H1 (cell line): Measurements from ENCODE around the gene TRIM45.

ENCODE experiments used
- CHD1 ChIP-seq: IDR thresholded peaks from 2 replicates; pipeline ENCODE4 v1.6.1; 2012; ENCODE audit warnings: low read depth, low read length, improper control_type of control experiment
- EZH2 ChIP-seq: fragments of 200-600 bp; sonication (generic); IDR thresholded peaks from 2 replicates; pipeline ENCODE4 v1.7.1; 2012; ENCODE audit warnings: low read depth, mild to moderate bottlenecking, moderate library complexity, low read length, inconsistent platforms; ENCODE audit not compliant: severe bottlenecking
- POLR2AphosphoS5 ChIP-seq: IDR thresholded peaks from 2 replicates; pipeline ENCODE4 v1.6.1; 2011; ENCODE audit warnings: low read depth, low read length
- RXRA ChIP-seq: IDR thresholded peaks from 2 replicates; pipeline ENCODE4 v1.6.1; 2011; ENCODE audit warnings: low read depth, mild to moderate bottlenecking, low read length, moderate library complexity; ENCODE audit not compliant: insufficient read depth
- TAF1 ChIP-seq: IDR thresholded peaks from 2 replicates; pipeline ENCODE4 v1.6.1; 2011; ENCODE audit warnings: mild to moderate bottlenecking, low read depth, low read length
- TF ChIP-seq, protein P1 (sequence below), 3 experiments: IDR thresholded peaks; 1 replicate in 2 of 3; 2 replicates in 1 of 3; pipeline versions ENCODE4 v1.5.1 to v1.6.1; 2011; ENCODE audit warnings: low read length in 3 of 3, mild to moderate bottlenecking in 3 of 3, inconsistent platforms in 2 of 3, low read depth in 1 of 3, moderate library complexity in 1 of 3; ENCODE audit not compliant: insufficient read depth in 1 of 3; ENCODE audit errors: control extremely low read depth in 1 of 3
- TF ChIP-seq, protein P2 (sequence below): IDR thresholded peaks from 2 replicates; pipeline ENCODE4 v1.6.1; 2012; ENCODE audit warnings: inconsistent platforms
- TF ChIP-seq, protein P3 (sequence below): IDR thresholded peaks from 2 replicates; pipeline ENCODE4 v1.6.1; 2011; ENCODE audit warnings: low read depth, mild to moderate bottlenecking, low read length; ENCODE audit not compliant: insufficient read depth

DNA sequence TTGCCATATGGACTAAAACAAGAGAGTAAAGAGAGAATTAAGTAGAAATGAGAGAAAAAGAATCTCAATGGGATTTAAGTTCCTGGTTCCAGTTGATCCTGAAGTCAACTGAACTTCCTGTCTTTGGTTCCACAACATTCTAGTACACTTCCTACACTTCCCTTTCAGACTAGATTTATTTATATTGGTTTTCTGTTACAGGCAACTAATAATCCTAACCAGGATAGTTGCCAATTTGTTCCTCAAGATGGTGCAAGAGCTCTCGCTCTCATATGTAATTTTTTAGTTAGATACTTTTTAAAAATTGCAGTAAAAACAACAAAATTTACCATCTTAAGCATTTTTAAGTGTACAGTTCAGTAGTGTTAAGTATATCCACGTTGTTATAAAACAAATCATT, 28.8 kb upstream of the TRIM45 start:
- TF ChIP-seq, protein P1, sequence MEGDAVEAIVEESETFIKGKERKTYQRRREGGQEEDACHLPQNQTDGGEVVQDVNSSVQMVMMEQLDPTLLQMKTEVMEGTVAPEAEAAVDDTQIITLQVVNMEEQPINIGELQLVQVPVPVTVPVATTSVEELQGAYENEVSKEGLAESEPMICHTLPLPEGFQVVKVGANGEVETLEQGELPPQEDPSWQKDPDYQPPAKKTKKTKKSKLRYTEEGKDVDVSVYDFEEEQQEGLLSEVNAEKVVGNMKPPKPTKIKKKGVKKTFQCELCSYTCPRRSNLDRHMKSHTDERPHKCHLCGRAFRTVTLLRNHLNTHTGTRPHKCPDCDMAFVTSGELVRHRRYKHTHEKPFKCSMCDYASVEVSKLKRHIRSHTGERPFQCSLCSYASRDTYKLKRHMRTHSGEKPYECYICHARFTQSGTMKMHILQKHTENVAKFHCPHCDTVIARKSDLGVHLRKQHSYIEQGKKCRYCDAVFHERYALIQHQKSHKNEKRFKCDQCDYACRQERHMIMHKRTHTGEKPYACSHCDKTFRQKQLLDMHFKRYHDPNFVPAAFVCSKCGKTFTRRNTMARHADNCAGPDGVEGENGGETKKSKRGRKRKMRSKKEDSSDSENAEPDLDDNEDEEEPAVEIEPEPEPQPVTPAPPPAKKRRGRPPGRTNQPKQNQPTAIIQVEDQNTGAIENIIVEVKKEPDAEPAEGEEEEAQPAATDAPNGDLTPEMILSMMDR (IDR thresholded peaks at IDR 0.05; ENCODE audit: control extremely low read depth in 1 of 3, insufficient read depth in 1 of 3, low read depth in 1 of 3, low read length in 3 of 3), result no peak; a peak in 1 of 4 replicates
- TF ChIP-seq TAF1 (no peak), EZH2 (no peak), CHD1 (no peak), RXRA (no peak), POLR2AphosphoS5 (no peak)
- TF ChIP-seq, protein P2, sequence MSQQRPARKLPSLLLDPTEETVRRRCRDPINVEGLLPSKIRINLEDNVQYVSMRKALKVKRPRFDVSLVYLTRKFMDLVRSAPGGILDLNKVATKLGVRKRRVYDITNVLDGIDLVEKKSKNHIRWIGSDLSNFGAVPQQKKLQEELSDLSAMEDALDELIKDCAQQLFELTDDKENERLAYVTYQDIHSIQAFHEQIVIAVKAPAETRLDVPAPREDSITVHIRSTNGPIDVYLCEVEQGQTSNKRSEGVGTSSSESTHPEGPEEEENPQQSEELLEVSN, result no peak
- TF ChIP-seq, protein P3, sequence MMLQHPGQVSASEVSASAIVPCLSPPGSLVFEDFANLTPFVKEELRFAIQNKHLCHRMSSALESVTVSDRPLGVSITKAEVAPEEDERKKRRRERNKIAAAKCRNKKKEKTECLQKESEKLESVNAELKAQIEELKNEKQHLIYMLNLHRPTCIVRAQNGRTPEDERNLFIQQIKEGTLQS, result no peak
